ENCODE data around the gene SELE.

DNA sequence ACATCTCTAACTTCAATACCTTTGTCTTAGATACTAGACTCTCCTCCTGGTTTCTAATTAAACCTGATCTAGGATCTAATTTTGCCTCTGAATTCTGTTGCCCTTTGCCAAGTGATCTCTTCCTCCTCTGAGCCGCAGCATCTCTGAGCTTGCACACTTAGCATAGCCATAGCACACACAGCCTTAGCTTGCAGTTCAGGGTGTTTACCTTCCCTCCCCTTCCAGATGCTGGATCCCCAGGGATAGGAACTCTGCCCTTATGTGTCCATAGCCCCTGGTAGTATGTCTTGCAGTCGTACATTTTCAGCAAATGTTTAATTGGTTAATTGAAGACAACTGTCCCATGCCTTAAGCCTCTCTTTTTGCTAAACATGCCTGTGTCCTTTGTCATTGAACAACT is 52.7 kb downstream of the SELE start:
- TF ChIP-seq, protein P1, sequence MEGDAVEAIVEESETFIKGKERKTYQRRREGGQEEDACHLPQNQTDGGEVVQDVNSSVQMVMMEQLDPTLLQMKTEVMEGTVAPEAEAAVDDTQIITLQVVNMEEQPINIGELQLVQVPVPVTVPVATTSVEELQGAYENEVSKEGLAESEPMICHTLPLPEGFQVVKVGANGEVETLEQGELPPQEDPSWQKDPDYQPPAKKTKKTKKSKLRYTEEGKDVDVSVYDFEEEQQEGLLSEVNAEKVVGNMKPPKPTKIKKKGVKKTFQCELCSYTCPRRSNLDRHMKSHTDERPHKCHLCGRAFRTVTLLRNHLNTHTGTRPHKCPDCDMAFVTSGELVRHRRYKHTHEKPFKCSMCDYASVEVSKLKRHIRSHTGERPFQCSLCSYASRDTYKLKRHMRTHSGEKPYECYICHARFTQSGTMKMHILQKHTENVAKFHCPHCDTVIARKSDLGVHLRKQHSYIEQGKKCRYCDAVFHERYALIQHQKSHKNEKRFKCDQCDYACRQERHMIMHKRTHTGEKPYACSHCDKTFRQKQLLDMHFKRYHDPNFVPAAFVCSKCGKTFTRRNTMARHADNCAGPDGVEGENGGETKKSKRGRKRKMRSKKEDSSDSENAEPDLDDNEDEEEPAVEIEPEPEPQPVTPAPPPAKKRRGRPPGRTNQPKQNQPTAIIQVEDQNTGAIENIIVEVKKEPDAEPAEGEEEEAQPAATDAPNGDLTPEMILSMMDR (IDR thresholded peaks at IDR 0.05 in 4 of 5, conservative IDR thresholded peaks at IDR 0.05 in 1 of 5), result no peak
- no peak for TF ChIP-seq POLR2A (IDR thresholded peaks at IDR 0.05)
